Astrocyte of the cerebellum (primary cell): Measurements from ENCODE around the gene GRID2IP.
"Not testable (repeated sequence)": the region's sequence is repeated elsewhere in the genome, so short reads cannot be mapped to it uniquely, and the experiment has no call there.

Experiments used
- DNase-seq: peaks from one replicate; pipeline ENCODE4 v3.0.0-alpha.2; 2011; ENCODE audit warnings: low read depth
- H3K4me3 ChIP-seq: 2 replicates; pipeline ENCODE4 v1.5.1; 2011; ENCODE audit warnings: mild to moderate bottlenecking, low read depth, low read length, moderate library complexity
- in situ Hi-C: cut with HindIII; loops from 2 replicates; pipeline ENCODE4 v1.10.0; 2017; ENCODE audit warnings: low sequenced_read_pairs
- TF ChIP-seq, protein P1 (sequence below): IDR thresholded peaks from 2 replicates; pipeline ENCODE4 v1.5.1; 2012; ENCODE audit warnings: low read length, low read depth, moderate library complexity, mild to moderate bottlenecking; ENCODE audit errors: missing control alignments

GRID2IP gene

DNA sequence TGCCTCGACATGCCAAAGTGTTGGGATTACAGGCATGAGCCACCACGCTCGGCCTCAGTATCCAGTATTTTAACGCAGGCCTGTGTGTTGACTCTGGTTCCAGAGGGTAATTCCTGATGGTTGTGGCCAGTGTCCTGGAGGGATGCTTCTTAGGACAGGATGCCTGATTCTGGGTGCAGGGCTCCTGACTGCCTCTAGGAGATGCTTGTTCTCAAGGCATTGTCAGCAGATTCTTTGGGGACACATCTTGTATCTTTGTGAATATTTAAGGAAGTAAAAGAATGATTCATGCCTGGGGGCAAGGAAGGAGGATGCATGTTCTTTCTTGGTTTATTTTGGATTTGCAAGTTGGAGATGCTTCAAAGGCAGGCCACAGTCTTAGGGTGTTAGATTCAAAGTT, 28.2 kb upstream of the GRID2IP start:
- H3K4me3 ChIP-seq = no peak overlapping the region
- DNase-seq = no peak
- TF ChIP-seq, protein P1, sequence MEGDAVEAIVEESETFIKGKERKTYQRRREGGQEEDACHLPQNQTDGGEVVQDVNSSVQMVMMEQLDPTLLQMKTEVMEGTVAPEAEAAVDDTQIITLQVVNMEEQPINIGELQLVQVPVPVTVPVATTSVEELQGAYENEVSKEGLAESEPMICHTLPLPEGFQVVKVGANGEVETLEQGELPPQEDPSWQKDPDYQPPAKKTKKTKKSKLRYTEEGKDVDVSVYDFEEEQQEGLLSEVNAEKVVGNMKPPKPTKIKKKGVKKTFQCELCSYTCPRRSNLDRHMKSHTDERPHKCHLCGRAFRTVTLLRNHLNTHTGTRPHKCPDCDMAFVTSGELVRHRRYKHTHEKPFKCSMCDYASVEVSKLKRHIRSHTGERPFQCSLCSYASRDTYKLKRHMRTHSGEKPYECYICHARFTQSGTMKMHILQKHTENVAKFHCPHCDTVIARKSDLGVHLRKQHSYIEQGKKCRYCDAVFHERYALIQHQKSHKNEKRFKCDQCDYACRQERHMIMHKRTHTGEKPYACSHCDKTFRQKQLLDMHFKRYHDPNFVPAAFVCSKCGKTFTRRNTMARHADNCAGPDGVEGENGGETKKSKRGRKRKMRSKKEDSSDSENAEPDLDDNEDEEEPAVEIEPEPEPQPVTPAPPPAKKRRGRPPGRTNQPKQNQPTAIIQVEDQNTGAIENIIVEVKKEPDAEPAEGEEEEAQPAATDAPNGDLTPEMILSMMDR = peak; percentile 26
- in situ Hi-C loops = no loop called here

DNA sequence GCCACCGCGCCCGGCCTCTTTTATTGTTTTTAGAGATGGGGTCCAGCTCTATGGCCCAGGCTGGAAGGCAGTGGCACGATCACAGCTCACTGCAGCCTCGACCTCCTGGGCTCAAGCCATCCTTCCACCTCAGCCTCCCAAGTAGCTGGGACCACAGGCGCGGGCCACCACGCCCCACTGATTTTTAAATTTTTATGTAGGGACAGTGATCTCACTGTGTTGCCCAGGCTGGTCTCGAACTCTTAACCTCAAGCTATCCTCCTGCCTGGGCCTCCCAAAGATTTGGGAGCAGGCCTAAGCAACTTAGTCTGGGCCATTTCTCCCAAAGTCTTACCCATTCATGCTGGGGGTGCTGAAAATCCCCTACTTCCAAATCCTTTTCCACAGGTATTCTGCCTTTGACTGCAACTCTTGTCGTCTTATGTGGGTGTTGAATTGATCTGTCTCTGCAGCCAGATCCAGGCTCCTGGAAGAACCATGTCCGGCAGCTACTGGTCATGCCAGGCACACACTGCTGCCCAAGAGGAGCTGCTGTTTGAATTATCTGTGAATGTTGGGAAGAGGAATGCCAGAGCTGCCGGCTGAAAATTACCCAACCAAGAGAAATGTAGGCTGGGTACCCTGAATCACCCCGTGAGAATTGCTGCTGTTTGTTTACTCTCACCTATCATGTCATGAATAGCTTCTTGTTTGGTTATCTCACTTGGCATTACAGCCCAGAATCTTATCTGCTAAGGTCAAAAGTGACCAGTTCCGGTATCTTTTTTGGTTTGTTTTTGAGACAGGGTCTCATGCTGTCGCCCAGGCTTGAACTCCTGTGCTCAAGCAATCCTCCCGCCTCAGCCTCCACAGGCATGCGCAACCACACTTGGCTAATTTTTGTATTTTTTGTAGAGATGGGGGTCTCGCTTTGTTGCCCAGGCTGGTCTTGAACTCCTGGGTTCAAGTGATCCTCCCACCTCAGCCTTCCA, 27.1 kb upstream of the GRID2IP start:
- H3K4me3 ChIP-seq = peak overlapping the region; percentile 79
- TF ChIP-seq, protein P1 = no peak
- no peak for DNase-seq
- in situ Hi-C loops = no loop called here

DNA sequence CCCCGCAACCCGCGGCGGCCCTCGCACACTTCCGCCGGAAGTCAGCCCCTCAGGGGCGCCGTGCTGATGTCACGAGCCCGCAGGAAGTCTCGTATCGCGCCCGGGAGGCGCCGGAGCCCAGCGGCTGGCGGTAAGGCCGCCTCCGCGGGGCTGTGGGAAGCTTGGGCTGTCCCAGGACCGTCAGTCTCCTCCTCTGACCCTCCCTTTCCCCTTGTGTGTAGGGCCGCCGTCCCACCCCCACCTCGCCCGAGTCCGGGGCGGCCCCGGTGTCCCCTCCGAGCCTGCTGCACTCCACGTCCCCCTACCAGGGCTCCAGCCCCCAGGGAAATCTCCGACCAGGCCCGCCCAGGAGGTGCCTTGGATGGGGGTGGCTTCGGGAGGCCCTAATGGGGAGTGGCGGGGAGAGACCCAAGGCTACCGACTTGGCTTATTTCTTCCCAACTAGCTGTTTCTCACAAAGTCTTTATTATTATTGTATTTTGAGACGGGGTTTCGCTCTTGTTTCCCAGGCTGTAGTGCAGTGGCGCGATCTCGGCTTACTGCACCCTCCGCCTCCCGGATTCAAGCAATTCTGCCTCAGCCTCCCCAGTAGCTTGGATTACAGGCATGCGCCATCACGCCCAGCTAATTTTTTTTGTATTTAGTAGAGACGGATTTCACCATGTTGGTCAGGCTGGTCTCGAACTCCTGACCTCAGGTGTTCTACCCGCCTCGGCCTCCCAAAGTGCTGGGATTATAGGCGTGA, 26.3 kb upstream of the GRID2IP start, which contains the start of gene ZDHHC4:
TSS of gene ZDHHC4 (plus strand) at position 86 of the 745 bp plus-strand sequence. CDS start 3,108 bp downstream, outside the sequence.
- in situ Hi-C loops = no loop called here
- DNase-seq = peak; percentile 57
- H3K4me3 ChIP-seq = peak within 1 kb of the TSS; percentile 79
- TF ChIP-seq, protein P1 = no peak

DNA sequence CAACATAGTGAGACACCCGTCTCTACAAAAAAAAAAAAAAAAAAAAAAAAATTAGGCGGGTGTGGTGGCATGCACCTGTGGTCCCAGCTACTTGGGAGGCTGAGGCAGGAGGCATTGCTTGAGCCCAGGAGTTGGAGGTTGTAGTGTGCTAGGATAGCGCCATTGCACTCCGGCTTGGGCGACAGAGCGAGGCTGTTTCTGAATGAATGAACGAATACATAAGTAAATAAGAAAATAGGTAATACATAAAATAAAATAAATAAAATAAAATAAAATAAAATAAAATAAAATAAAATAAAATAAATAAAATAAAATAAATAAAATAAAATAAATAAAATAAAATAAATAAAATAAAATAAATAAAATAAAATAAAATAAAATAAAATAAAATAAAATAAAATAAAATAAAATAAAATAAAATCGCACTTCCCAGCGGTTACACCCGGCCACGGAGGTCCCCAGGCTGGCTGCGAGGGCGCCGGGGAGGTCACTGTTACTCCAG, 25.7 kb upstream of the GRID2IP start:
- peak overlapping the region; percentile 79 for H3K4me3 ChIP-seq
- DNase-seq, in situ Hi-C loops: not testable (repeated sequence)

DNA sequence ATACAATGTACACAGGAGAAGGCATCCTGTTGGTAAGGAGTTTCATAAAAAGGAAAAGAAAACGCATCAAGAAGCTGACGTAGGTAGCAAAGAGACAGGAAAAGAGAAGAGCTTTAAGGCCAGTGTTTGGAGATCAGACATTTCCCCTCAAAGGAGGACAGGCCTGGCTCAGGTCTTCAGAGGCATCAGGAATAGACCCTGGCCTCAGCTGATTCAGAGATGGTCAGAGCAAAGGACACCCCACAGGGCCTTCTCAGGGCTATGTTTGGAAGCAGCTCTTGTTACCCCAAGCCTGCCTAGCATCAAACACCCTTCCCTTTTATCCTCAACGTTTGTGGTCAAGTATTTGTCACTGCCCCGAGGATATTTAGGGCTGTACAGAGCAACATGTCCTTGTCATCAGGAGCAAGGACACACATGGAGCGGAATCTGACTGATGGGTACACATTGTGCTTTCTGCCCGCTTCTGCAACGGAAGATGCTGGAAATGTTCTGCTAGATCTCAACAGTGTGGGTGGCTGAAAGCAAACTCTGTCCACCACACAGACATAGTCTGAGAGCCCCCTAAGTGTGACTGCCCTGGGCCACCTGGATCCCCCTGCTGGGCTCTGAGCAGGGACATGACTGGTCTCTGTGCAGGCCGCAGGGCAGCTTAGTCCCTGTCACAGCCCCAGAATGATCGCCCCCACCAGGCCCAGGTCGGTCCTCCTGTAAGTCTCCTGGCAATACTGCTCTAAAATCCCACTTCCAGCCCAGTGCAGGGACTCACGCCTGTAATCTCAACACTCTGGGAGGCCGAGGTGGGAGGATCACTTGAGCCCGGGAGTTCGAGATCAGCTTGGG, 25.0 kb upstream of the GRID2IP start:
- DNase-seq = no peak
- TF ChIP-seq, protein P1 = no peak
- in situ Hi-C loops = no loop called here
- H3K4me3 ChIP-seq = peak overlapping the region; percentile 79

DNA sequence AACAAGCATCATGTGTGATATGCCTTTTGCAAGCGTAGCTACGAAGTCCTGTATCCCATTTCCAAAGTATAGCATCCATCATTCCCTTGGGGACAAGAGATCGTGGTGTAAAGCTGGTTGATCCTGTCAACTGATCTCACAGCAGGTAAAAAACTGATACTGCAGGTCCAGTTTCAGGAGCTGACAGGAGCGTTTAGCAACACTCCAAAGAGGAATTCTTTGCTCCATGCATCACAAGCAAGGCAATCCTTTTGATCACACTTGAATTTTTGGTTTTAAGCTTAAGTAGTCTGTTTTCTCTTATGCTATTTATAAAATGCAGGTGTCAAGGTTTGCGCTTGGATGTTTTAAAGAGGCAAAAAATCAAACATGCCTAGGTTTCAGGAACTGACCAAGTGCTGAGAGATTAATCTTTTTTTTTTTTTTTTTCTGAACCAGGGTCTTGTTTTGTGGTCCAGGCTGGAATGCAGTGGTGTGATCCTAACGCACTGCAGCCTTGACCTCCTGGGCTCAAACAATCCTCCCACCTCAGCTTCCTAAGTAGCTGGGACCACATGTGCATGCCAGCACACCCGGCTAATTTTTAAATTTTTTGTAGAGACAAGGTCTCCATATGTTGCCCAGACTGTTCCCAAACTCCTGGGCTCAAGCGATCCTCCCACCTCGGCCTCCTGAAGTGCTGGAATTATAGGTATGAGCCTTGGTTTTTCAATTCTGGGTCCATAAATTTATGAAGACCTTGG, 24.2 kb upstream of the GRID2IP start:
- TF ChIP-seq, protein P1 = no peak
- in situ Hi-C loops = no loop called here
- H3K4me3 ChIP-seq = no peak overlapping the region
- no peak for DNase-seq
